K562 (cell line): ENCODE measurements around the gene RBM20. TPM values are rescaled to one million over a fixed set of nuclear protein-coding genes. Genes with fewer than 3 reads are reported as not detected.

ENCODE experiments used
- ATAC-seq: fragments of 200-7000 bp; cut with Tn5 transposase; 3 replicates; pipeline ENCODE4 v1.9.1; 2020; ENCODE audit warnings: moderate library complexity
- BruUV-seq: library from RNA; stranded (reverse); fragments of 400-500 nt; replicated peaks from 2 replicates; lab custom pipeline; 2021; lab: Mats Ljungman, UMichigan
- CTCF ChIA-PET: fragments of 300-600 bp; formaldehyde crosslinking; extraction: SDS; loops from one replicate; lab custom pipeline; 2021; ENCODE audit warnings: low intra/inter-chr PET ratio; lab: Yijun Ruan, JAX
- POLR2A ChIA-PET: fragments of 300-600, 350-650 bp; sonication (Branson Sonifier 250); formaldehyde crosslinking; extraction: SDS; loops from one replicate; lab custom pipeline; 2021; ENCODE audit warnings: antibody characterized with exemption, inconsistent platforms; lab: Yijun Ruan, JAX
- DNase-seq, 4 experiments: peaks; one replicate each; pipeline versions ENCODE4 v3.0.0 to v3.0.0-alpha.2; 2011 to 2018; ENCODE audit warnings: low spot score in 3 of 4, mixed read lengths in 3 of 4; ENCODE audit errors: extremely low read depth in 1 of 4
- FAIRE-seq: peaks from 2 replicates; lab custom pipeline; 2011; peaks lifted over from hg19 to GRCh38; lab: Jason Lieb, UNC
- H2AFZ ChIP-seq: 2 replicates; pipeline ENCODE4 v1.6.0; 2011; ENCODE audit warnings: low read depth, low read length, control low read depth, inconsistent platforms
- H3K27ac ChIP-seq: fragments of 200-600 bp; 3 replicates; pipeline ENCODE4 v1.8.0; 2011; ENCODE audit warnings: low read depth, mild to moderate bottlenecking, control low read depth, inconsistent platforms, low read length, moderate library complexity, mixed read lengths; ENCODE audit errors: extremely low read depth
- H3K27me3 ChIP-seq, 2 experiments: fragments of 300-600 bp in 1 of 2; 2 replicates in 1 of 2; 3 replicates in 1 of 2; pipeline versions ENCODE4 v1.6.0 to v1.8.0; 2011; ENCODE audit warnings: inconsistent platforms in 2 of 2, low read length in 2 of 2, mild to moderate bottlenecking in 1 of 2, mixed read lengths in 1 of 2, moderate library complexity in 1 of 2; ENCODE audit not compliant: control insufficient read depth in 2 of 2, insufficient read depth in 2 of 2
- H3K36me3 ChIP-seq: fragments of 300-600 bp; 3 replicates; pipeline ENCODE4 v1.8.0; 2011; ENCODE audit warnings: mild to moderate bottlenecking, low read length, inconsistent platforms; ENCODE audit not compliant: control insufficient read depth, insufficient read depth
- H3K4me1 ChIP-seq, 2 experiments: fragments of 200-600 bp in 1 of 2; replicated peaks in 1 of 2; 2 replicates in 1 of 2; 3 replicates in 1 of 2; pipeline versions ENCODE4 v1.5.1 to v1.8.0; 2011; ENCODE audit warnings: inconsistent platforms in 2 of 2, low read length in 2 of 2, mild to moderate bottlenecking in 1 of 2, mixed read lengths in 1 of 2, moderate library complexity in 1 of 2; ENCODE audit not compliant: control insufficient read depth in 2 of 2, insufficient read depth in 2 of 2
- H3K4me2 ChIP-seq: 2 replicates; pipeline ENCODE4 v1.6.1; 2011; ENCODE audit warnings: low read length, control low read depth, inconsistent platforms, mixed read lengths; ENCODE audit not compliant: insufficient read depth
- H3K4me3 ChIP-seq: fragments of 200-600 bp; sonication (generic), shearing (Covaris generic); 2 replicates; pipeline ENCODE4 v1.5.1; 2016; ENCODE audit warnings: control low read depth, inconsistent platforms
- H3K79me2 ChIP-seq: fragments of 200-600 bp; 3 replicates; pipeline ENCODE4 v1.8.0; 2011; ENCODE audit warnings: low read length, inconsistent platforms; ENCODE audit not compliant: control insufficient read depth, insufficient read depth
- H3K9ac ChIP-seq, 2 experiments: 2 replicates each; pipeline versions ENCODE4 v1.6.0 to v1.6.1; 2011; ENCODE audit warnings: low read depth in 2 of 2, low read length in 2 of 2, control low read depth in 1 of 2, inconsistent platforms in 1 of 2, mild to moderate bottlenecking in 1 of 2, mixed read lengths in 1 of 2; ENCODE audit not compliant: insufficient read depth in 1 of 2
- H3K9me1 ChIP-seq: one replicate; pipeline ENCODE4 v1.6.0; 2011; ENCODE audit warnings: inconsistent platforms, mild to moderate bottlenecking, low read length, moderate library complexity; ENCODE audit not compliant: control insufficient read depth, insufficient read depth
- H3K9me3 ChIP-seq: replicated peaks from 2 replicates; pipeline ENCODE4 v1.5.1; 2011; ENCODE audit warnings: low read depth, low read length, inconsistent platforms; ENCODE audit not compliant: control insufficient read depth, insufficient read depth
- H4K20me1 ChIP-seq: replicated peaks from 2 replicates; pipeline ENCODE4 v1.6.1; 2011; ENCODE audit warnings: low read length, inconsistent platforms, mixed read lengths; ENCODE audit not compliant: control insufficient read depth, insufficient read depth
- CHD1 ChIP-seq: fragments of 200-600 bp; sonication (generic); IDR thresholded peaks from one replicate; pipeline ENCODE4 v1.6.1; 2012; ENCODE audit warnings: mild to moderate bottlenecking, moderate library complexity, low read length, inconsistent platforms
- CTCF ChIP-seq, 3 experiments: IDR thresholded peaks in 2 of 3; conservative IDR thresholded peaks in 1 of 3; 2 replicates each; pipeline ENCODE4 v1.5.1; 2011 to 2012; ENCODE audit warnings: low read length in 3 of 3, mild to moderate bottlenecking in 3 of 3, control low read depth in 2 of 3, improper control_type of control experiment in 1 of 3, inconsistent platforms in 1 of 3, low read depth in 1 of 3, mixed read lengths in 1 of 3, moderate library complexity in 1 of 3; ENCODE audit not compliant: insufficient read depth in 2 of 3
- EP400 ChIP-seq: fragments of 450-650 bp; IDR thresholded peaks from 2 replicates; pipeline ENCODE4 v1.6.1; 2017; ENCODE audit warnings: antibody characterized with exemption, mild to moderate bottlenecking, moderate library complexity
- HNRNPH1 ChIP-seq: fragments of 200-400 bp; formaldehyde crosslinking; optimal IDR thresholded peaks from 2 replicates; pipeline ENCODE3; 2017; ENCODE audit warnings: low read depth, mild to moderate bottlenecking, low read length, moderate library complexity
- LARP7 ChIP-seq: fragments of 450-650 bp; IDR thresholded peaks from 2 replicates; pipeline ENCODE4 v1.6.1; 2016
- MTA1 ChIP-seq: fragments of 450-650 bp; IDR thresholded peaks from 2 replicates; pipeline ENCODE4 v1.6.1; 2017; ENCODE audit warnings: borderline replicate concordance
- NRF1 ChIP-seq, 2 experiments: fragments of 450-650 bp; IDR thresholded peaks in 1 of 2; conservative IDR thresholded peaks in 1 of 2; 2 replicates each; pipeline ENCODE4 v1.6.1; 2014; ENCODE audit warnings: mild to moderate bottlenecking in 2 of 2
- RAD21 ChIP-seq, 2 experiments: fragments of 250-450 bp in 1 of 2; fragments of 450-650 bp in 1 of 2; sonication (Bioruptor Pico) in 1 of 2; formaldehyde crosslinking in 1 of 2; IDR thresholded peaks in 1 of 2; conservative IDR thresholded peaks in 1 of 2; 2 replicates each; pipeline versions ENCODE4 v1.4.0 to v1.8.0; 2020 to 2022; ENCODE audit warnings: mild to moderate bottlenecking in 2 of 2, moderate library complexity in 1 of 2
- RFX1 ChIP-seq: fragments of 450-650 bp; IDR thresholded peaks from 2 replicates; pipeline ENCODE4 v1.6.1; 2016; ENCODE audit warnings: mild to moderate bottlenecking, moderate library complexity
- SMC3 ChIP-seq: conservative IDR thresholded peaks from 2 replicates; pipeline ENCODE4 v1.6.1; 2011; ENCODE audit warnings: low read depth, low read length, improper control_type of control experiment; ENCODE audit not compliant: insufficient read depth
- ZNF583 ChIP-seq: fragments of 250-450 bp; sonication (Bioruptor Pico); IDR thresholded peaks from 2 replicates; pipeline ENCODE4 v1.4.0; 2020
- ZNF668 ChIP-seq: fragments of 250-450 bp; sonication (Bioruptor Pico); IDR thresholded peaks from 2 replicates; pipeline ENCODE4 v1.8.0; 2022; ENCODE audit warnings: mild to moderate bottlenecking, inconsistent platforms
- ZNF766 ChIP-seq: fragments of 200-800 bp; sonication (Bioruptor generic); conservative IDR thresholded peaks from 2 replicates; pipeline ENCODE4 v1.6.1; 2016; ENCODE audit warnings: missing genetic modification characterization, missing compliant biosample characterization
- ZNF778 ChIP-seq: fragments of 450-650 bp; formaldehyde crosslinking; IDR thresholded peaks from 2 replicates; pipeline ENCODE4 v1.4.0; 2020; ENCODE audit warnings: mild to moderate bottlenecking, moderate library complexity
- ZZZ3 ChIP-seq: fragments of 450-650 bp; IDR thresholded peaks from 2 replicates; pipeline ENCODE4 v1.6.1; 2016; ENCODE audit warnings: antibody characterized with exemption, mild to moderate bottlenecking, moderate library complexity
- WGBS: fragments of 100-300 bp; shearing (Covaris generic); methylation state at CpG from one replicate; pipeline ENCODE4 v1.1.6; 2016; ENCODE audit warnings: low coverage, mixed read lengths; ENCODE audit not compliant: insufficient coverage; ENCODE audit errors: missing lambda C conversion rate; 5-methylcytosine and 5-hydroxymethylcytosine counted together
- in situ Hi-C: fragments of 300-500 bp; cut with MboI; formaldehyde crosslinking; loops from 4 replicates; pipeline ENCODE4 v1.15.0; 2018; ENCODE audit warnings: inconsistent platforms, mixed read lengths
- intact Hi-C: fragments of 100-400 bp; cut with micrococcal nuclease; formaldehyde crosslinking; loops from 2 replicates; pipeline ENCODE4 v1.14.2; 2022
- polyA plus RNA-seq, 8 experiments: library from polyadenylated mRNA; depleted of rRNA in 4 of 8; stranded (reverse) in 5 of 8; unstranded in 3 of 8; fragments of >200 nt; fragmentation: Nextera tagmentation in 2 of 8; fragmentation: Illumina TruSeq in 1 of 8; extraction: Ambion mirVana in 2 of 8; extraction: Trizol in 1 of 8; gene quantifications; 2 replicates each; pipeline versions ENCODE4 v1.2.1 to v1.2.3, GENCODE V29; 2011 to 2014; ENCODE audit warnings: inconsistent platforms in 1 of 8, missing spikeins in 1 of 8
- total RNA-seq, 7 experiments: library from RNA; depleted of rRNA in 6 of 7; stranded (reverse); fragments of >200 nt in 6 of 7; fragmentation: Illumina TruSeq in 2 of 7; extraction: Trizol in 2 of 7; gene quantifications; 2 replicates each; pipeline versions ENCODE4 v1.2.1 to v1.2.3, GENCODE V29; 2011 to 2021; ENCODE audit warnings: low replicate concordance in 1 of 7
- TF ChIP-seq, protein P1 (sequence below): fragments of 250-450 bp; sonication (Bioruptor Pico); IDR thresholded peaks from 2 replicates; pipeline ENCODE4 v1.9.0; 2021; ENCODE audit warnings: mild to moderate bottlenecking, inconsistent platforms

Gene RBM20
- total and polyA plus RNA-seq, 9 of the 15 experiments (the other 6 are each of a cell fraction or from before 2014, with no cell fraction given), result 0.63 to 5.7 (median 3.2) TPM

- intact Hi-C loops (loop anchor here (2.0 kb wide), 1 partner anchor 290 kb away; no protein-coding TSS in a partner anchor), in situ Hi-C loops (loop anchor here (25.0 kb wide), 1 partner anchor 287 kb away; no protein-coding TSS in a partner anchor)
- Histone ChIP-seq H4K20me1 (no peaks in the 10 kb centered on the region), H2AFZ (no peak overlapping the region), H3K79me2 (no peaks in the 10 kb centered on the region), H3K9ac (no peak overlapping the region), H3K27me3 (no peaks in the 10 kb centered on the region), H3K36me3 (peaks cover 88% of the 10 kb centered on the region), H3K27ac (no peak overlapping the region), H3K4me3 (no peak overlapping the region), H3K9me3 (no peaks in the 10 kb centered on the region), H3K4me1 (no peaks in the 10 kb centered on the region), H3K9me1 (no peaks in the 10 kb centered on the region), H3K4me2 (no peak overlapping the region)
- 34% methylated on average over 2 of the region's 2 CpGs for WGBS
- peak; percentile 87 for ATAC-seq
- no TSS peak for BruUV-seq
- CTCF ChIA-PET, result interaction anchor here (0.9 to 1.8 kb wide), 3 partner anchors 44 to 463 kb away, joined by 3 to 4 read pairs (median 4); no protein-coding TSS in a partner anchor
- DNase-seq, result peak in 3 of 4 experiments; percentile 13 to 62 (median 21)
- POLR2A ChIA-PET, result interaction anchor here (0.9 kb wide), 1 partner anchor 10 kb away, joined by 3 read pairs; no protein-coding TSS in a partner anchor
- FAIRE-seq, result peak; percentile 63
- TF ChIP-seq ZNF668 (CRISPR knock-in tag), result no peak
- TF ChIP-seq ZNF778 (CRISPR knock-in tag), result no peak
- peak; percentile 17; the same call in 1 of the 2 replicates for TF ChIP-seq EP400
- TF ChIP-seq HNRNPH1, result no peak
- peak; percentile 45 to 52 (median 48); a peak in 5 of 6 replicates for TF ChIP-seq CTCF (IDR thresholded peaks at IDR 0.05 in 2 of 3, conservative IDR thresholded peaks at IDR 0.05 in 1 of 3; ENCODE audit: insufficient read depth in 2 of 3, low read depth in 1 of 3, low read length in 3 of 3)
- TF ChIP-seq MTA1, result no peak
- TF ChIP-seq, protein P1, sequence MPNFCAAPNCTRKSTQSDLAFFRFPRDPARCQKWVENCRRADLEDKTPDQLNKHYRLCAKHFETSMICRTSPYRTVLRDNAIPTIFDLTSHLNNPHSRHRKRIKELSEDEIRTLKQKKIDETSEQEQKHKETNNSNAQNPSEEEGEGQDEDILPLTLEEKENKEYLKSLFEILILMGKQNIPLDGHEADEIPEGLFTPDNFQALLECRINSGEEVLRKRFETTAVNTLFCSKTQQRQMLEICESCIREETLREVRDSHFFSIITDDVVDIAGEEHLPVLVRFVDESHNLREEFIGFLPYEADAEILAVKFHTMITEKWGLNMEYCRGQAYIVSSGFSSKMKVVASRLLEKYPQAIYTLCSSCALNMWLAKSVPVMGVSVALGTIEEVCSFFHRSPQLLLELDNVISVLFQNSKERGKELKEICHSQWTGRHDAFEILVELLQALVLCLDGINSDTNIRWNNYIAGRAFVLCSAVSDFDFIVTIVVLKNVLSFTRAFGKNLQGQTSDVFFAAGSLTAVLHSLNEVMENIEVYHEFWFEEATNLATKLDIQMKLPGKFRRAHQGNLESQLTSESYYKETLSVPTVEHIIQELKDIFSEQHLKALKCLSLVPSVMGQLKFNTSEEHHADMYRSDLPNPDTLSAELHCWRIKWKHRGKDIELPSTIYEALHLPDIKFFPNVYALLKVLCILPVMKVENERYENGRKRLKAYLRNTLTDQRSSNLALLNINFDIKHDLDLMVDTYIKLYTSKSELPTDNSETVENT (CRISPR knock-in tag), result no peak
- peak; percentile 31 to 49; a peak in 3 of 4 replicates for TF ChIP-seq RAD21 (CRISPR knock-in tag; conservative IDR thresholded peaks at IDR 0.05 in 1 of 2, IDR thresholded peaks at IDR 0.05 in 1 of 2)
- TF ChIP-seq ZNF766 (CRISPR knock-in tag), result no peak
- TF ChIP-seq ZZZ3, result 0 out of 2 replicates have a peak, but pooled peaks have one; percentile 29
- 0 out of 2 replicates have a peak, but pooled peaks have one; percentile 18 for TF ChIP-seq SMC3
- TF ChIP-seq CHD1, result no peak
- no peak for TF ChIP-seq RFX1
- TF ChIP-seq NRF1 (conservative IDR thresholded peaks at IDR 0.05 in 1 of 2, IDR thresholded peaks at IDR 0.05 in 1 of 2), result no peak
- TF ChIP-seq LARP7, result no peak
- no peak for TF ChIP-seq ZNF583
These were observed 43.5 kb upstream of the RBM20 start for GRCh38 chr10:110600487-110601101.
